Stimulated activated CD4-positive, alpha-beta T cell treated with anti-CD3 and anti-CD28 coated beads, Interleukin-1b, Interleukin-23, amount 100 ng/mL, for 48 hours (primary cell): Measurements from ENCODE around the gene TGM4.
"Not testable (repeated sequence)": the region's sequence is repeated elsewhere in the genome, so short reads cannot be mapped to it uniquely, and the experiment has no call there.

ENCODE experiments used
- DNase-seq: peaks from one replicate; pipeline ENCODE4 v3.0.0-alpha.2; 2020

TGM4 gene

DNA sequence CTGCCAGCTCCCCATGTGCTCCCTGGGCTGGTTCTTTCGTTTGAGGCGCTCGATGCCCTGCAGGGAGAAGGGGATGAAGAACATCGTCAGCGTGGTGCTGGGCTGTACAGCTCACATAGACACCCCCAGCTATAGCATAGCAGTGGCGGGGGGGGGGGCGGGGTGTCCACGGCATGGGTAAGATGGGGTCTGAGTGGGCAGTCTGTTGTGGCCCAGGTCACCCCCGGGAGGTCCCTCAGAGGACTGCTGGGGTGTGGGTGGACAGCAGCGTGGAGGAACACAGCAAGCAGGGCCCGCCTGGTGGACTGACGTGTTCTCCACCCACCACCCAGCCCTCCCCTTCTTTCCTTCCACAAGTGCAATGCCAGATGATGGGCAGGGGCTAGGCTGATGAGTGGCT lies 43.7 kb downstream of the TGM4 start:
- DNase-seq, result no peak

DNA sequence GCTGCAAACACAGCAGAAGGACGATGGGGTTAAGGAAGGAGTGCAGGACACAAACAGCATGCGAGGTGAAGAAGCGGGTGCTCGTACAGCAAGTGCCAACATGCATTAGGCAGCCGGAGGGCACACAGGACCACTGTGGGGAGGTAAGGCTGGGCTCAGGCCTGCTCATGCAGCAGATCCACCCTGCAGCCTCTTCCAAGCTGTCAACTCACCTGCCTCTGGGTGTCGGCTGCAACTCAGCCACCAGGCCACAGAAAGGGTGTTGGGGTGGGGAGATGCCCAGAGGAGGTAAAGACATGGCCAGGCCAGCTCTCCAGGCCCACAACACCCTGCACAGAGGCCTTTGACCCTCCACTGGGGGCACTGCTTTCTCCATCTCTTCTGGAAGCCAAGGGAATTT lies 44.2 kb downstream of the TGM4 start:
- no peak for DNase-seq

DNA sequence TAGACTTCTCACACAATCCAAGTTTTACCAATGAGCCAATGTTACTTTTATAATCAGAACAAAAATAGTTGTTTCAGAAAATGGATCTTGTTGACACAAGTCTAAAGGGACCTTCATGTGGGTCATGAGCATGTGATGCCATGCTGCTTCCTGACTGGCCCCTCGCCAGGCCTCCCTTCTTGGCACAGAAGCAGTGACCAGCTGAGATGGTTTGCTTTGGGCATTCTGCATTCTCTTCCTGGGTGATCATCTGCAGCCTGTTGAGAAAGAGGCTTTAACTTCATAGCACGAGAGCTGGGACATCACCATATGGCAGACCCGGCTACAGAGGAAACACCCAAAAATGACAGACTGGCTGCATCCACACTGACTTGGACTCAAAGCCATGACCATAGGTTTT lies 45.7 kb downstream of the TGM4 start:
- DNase-seq, result no peak

DNA sequence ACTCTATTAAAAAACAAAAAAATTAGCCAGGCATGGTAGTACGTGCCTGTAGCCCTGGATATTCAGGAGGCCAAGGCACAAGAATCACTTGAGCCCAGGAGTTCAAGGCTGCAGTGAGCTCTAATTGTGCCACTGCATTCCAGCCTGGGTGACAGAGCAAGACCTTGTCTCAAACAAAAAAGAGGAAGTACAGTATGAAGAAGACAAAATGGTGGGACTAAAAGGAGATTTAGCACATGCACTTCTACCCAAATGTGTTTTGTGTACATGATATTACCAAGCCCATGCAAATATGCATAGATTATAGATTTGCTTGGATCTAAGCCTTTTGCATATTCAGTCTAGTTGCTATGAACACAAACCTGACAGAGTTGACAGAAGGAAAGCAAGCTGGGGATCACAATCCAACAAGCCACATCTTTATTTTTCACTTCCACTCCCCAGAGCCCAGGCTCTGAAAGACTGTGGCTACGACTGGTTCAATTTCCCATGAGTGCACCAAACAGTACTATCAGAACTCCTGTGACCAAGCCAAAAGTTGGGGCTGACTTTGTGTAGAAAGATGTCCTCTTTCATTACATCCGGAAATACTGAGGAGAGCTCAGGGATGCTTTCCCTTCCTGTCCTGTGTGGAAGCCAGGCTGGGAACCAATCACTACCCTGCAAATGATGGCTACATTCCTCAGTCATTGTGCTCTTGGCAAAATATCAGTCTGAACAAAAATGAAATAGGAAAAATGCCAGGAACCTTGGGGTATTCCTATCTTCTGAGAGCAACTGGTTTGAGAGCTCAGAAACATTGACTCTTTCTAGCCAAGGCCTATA lies 49.4 kb downstream of the TGM4 start:
- DNase-seq, result no peak

GRCh38 chr3:44924457-44925084 lies 50.2 kb downstream of the TGM4 start:
- no peak for DNase-seq

- DNase-seq, result no peak
Observed at GRCh38 chr3:44926172-44926571, 51.8 kb downstream of the TGM4 start.

DNA sequence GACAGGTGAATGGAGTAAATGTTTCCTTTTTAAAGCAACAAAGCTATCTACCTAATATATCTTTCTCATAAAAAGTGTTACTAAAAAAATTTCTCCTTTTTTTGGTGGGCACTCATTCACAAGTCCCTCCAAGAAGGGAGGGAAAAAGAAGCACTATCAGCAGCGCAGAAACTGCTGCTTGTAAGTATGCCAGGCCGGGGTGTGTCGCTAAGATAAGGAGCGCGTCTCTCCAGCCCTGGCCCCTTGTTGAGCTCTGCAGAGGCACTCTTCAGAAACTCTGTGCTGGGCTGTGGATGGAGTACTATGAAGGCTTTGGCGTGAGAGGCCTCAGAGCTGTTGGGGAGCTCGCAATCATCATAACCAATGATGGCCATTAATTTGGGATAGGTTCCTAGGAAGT lies 52.5 kb downstream of the TGM4 start:
- no peak for DNase-seq

DNA sequence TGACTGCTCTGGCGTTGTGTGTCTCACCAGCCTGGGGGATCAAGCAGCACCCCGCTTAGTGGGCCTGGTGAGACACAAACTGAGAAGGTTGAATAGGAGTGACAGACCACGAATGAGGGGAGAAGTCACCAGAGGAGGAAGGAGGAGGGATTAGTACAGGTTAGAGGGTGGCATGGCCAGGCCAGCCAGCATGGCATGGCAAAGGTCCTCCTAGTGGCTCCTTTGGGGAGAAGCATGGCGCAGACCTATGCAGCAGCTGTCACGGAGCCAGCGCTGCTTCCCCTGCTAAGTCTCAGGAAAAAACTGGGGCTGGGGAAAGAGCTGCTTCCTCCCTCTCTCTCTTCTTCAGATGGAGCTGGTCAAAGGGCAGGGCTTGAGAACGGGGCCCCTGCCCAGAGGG lies 53.0 kb downstream of the TGM4 start:
- DNase-seq, result no peak

DNA sequence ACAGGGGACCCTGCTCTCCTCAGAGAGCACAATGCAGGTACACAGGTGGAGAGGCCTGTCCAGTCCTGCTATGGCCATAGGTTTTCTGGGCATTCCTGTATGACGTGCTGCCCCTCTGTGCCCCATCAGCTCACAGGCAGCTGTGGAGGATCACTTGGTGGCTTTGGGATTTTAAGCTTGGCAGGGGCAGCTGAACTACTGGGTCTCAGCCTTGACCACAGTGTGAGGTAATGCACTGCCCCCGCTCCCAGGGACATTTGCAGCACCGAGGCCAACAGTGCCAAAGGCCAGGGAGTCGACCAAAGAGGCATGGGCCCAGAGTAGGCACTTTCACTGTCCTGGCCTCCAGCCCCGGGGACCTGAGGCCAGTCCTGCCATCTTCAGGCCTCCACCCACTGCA lies 55.4 kb downstream of the TGM4 start:
- no peak for DNase-seq

DNA sequence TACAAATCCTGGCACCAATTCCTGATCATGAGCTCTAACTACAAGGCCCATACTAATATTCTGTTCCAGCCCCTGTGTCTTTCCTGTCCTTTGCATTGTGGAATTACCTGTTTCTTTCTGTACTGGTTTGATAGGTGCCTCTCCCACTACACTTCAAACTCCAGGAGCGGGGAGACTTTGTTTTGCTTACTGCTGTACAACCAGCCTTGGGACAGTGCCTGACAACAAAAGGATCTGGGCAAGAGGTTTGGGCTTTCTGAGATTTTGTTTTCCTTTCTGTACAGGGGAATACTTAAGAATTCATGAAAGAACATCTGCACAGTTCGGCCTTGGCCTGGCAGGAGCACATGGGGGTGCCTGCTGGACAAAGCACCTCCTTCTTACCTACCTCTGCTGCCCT lies 56.5 kb downstream of the TGM4 start:
- no peak for DNase-seq

- DNase-seq, result no peak
Observed at GRCh38 chr3:44931791-44932190, 57.4 kb downstream of the TGM4 start.

- no peak for DNase-seq
Observed at GRCh38 chr3:44932271-44932670, 57.9 kb downstream of the TGM4 start.

- DNase-seq, result no peak
Observed at GRCh38 chr3:44932986-44933944, 58.9 kb downstream of the TGM4 start.

- DNase-seq, result no peak
Observed at GRCh38 chr3:44939581-44940036, 65.2 kb downstream of the TGM4 start.

DNA sequence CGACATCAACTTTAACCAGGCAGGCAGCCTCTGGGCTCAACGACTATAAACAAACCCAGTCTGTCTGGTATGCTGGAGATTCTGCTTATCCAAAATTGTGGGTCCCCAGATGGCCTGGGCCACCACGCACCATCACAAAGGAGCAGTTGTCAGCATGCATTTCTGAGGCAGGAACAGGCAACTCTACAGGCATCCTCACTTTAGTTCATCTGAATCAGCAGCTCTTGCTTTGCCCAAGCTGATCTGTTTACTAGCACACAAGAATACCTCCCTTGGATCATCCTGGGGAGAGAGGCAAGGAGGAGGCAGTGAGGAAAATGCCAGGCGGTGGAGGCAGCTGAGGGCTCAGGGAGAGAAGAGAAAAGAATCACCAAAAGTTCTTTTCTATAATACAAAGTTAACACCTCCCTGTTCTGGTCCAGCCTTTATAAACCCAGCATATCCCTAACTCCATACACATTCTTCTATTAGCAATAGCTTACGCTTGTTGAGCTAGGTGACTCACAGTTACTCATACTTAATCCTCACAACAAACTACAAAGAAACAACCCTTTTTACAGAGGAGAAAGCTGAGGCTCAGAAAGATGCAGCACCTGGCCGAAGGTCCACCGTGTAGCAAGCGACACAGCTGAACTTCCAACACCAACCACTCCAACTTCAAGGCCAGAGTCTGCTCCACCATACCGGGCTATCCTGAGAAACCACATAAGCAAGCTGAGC lies 68.0 kb downstream of the TGM4 start:
- no peak for DNase-seq

GRCh38 chr3:44948239-44948638 lies 73.8 kb downstream of the TGM4 start:
- DNase-seq, result no peak

GRCh38 chr3:44949770-44950169 lies 75.4 kb downstream of the TGM4 start:
- not testable (repeated sequence) for DNase-seq

- no peak for DNase-seq
Observed at GRCh38 chr3:44950275-44950734, 75.9 kb downstream of the TGM4 start.

- DNase-seq, result no peak
Observed at GRCh38 chr3:44952689-44953088, 78.3 kb downstream of the TGM4 start.

DNA sequence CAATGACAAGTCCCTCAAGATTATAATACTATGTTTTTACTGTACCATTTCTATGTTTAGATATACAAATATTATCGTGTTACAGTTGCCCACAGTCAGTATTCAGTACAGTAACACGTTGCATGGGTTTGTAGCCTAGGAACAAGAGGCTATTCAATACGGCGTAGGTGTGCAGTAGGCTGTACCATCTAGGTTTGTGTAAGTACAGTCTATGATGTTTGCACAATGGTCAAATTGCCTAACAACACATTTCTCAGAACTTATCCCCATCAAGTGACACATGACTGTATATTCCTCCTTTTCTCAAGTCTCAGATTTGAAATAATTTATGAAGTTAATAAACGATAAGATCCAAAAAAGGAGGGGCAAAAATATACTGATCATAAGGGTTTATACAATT lies 79.9 kb downstream of the TGM4 start:
- no peak for DNase-seq

DNA sequence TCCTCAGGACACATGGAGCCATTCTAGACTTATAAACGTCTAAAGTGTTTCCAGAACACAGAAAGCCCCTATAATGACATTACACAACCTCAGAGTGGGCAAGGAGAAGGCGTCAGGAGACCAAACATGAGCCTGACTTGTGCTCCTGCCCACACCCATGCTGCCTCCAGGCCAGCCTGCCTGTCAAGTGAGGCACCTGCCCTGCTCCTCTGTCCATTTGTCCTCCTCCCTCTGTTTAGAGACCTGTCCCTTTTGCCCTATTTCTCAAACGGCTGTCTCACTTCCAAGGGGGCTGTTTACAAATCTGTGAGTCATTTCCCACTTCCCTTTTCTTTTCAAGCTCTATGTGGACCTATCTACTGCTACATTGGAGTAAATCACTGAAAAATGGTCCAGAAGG lies 80.6 kb downstream of the TGM4 start:
- DNase-seq, result no peak

GRCh38 chr3:44955917-44956316 lies 81.5 kb downstream of the TGM4 start:
- DNase-seq, result no peak

GRCh38 chr3:44957986-44958385 lies 83.6 kb downstream of the TGM4 start:
- DNase-seq, result no peak
